ENCODE results near the gene TAS2R5. TPM values are rescaled to one million over a fixed set of nuclear protein-coding genes. Genes with fewer than 3 reads are reported as not detected.

TAS2R5 gene
- total RNA-seq, 1 donor from 2014 or later = 3.4 TPM

Other genes starting within 250 kb of the TAS2R5 start
- gene AGK, start 238.8 kb upstream of the TAS2R5 start, total RNA-seq = 45.2 TPM
- gene DENND11, start 88.1 kb upstream of the TAS2R5 start, total RNA-seq = 47.7 TPM
- 0.16 TPM for gene WEE2, start 81.9 kb upstream of the TAS2R5 start, total RNA-seq
- gene SSBP1, start 51.9 kb upstream of the TAS2R5 start, total RNA-seq = 79.9 TPM
- gene TAS2R3, start 26.1 kb upstream of the TAS2R5 start, total RNA-seq = 2.5 TPM
- gene TAS2R4, start 13.5 kb upstream of the TAS2R5 start, total RNA-seq = 4.5 TPM
- not detected for gene PRSS37, start 51.3 kb downstream of the TAS2R5 start, total RNA-seq
- 0.31 TPM for gene OR9A4, start 126.2 kb downstream of the TAS2R5 start, total RNA-seq
- gene CLEC5A, start 156.8 kb downstream of the TAS2R5 start, total RNA-seq = not detected
- gene TAS2R38, start 183.6 kb downstream of the TAS2R5 start, total RNA-seq = not detected
- 0.16 TPM for gene MGAM, start 205.7 kb downstream of the TAS2R5 start, total RNA-seq